ENCODE results near the gene KCND3.

KCND3 gene

DNA sequence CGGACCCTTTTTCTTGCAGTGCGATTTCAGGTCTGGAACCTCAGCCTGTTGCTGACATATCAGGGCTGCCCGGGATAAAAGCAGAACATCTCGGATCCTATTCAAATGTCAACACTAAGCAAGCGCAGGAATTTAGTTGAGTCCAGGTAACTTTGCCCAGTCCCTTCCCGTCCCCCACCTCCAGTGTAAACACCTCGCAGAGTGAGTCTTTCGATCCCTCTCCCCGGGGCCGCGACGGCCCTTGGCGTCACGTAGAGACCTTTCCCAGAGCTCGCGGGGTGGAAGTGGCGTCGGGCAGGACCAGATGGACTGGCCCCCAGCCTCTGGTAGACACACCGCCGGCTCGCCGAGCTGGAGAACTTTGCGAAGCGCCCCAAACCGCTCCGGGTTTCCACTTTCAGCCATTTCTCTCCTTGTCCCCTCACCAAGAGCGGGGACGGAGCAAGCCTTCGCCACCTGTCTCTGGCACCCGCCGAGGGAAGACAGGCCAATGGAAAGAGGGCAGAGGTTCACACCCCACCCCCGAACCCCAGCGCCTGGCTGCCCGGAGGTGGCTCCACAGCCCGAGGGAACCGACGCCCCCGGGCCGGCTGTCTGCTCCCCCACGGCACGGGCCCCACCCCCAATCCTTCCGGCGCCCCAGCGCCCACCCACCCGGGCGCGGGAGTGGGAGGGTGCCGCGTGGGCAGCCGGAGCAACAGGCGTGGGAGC, 570 bp downstream of the KCND3 start:
- DNase-seq (ENCODE audit: low spot score), result no peak

GRCh38 chr1:111988377-111988742, 1.1 kb downstream of the KCND3 start:
- no peak for DNase-seq (ENCODE audit: low spot score)

DNA sequence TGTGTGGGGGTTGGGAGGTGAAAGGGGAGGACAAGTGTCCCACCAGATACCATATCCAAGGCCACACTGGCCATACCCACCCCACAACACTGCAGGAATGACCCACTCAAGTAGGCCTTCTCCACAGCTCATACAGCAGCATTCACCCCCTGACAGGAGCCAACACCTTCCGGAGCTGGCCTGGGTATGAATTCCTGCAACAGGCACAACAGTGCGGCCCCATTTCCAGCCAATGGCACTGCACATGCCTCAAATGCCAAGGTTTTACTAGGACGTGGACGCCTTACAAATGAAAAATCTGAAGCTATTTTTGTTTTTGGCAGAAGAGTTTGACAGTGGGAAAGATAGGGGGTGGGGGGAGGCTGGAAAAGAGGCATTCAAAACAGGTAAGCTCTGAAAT, 2.0 kb downstream of the KCND3 start:
- DNase-seq (ENCODE audit: low spot score), result no peak

DNA sequence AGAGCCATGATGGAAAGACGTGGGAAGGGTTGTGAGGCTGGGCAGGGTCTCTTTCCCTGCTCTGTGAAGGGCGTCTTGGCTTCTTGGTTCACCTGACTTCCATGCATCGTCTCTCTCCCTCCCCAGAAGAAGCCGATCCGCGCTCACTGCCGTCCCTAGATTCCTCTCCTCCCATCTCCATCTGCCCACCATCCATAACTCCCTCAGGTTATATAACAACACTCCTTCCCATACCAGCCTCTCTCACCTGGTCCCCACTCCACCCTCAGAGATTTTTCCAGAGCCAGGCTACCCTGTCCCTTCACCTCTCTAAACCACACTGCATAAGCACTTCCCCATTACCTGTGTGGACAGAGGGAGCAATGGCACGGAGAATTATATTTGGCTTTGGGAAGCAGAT, 6.0 kb downstream of the KCND3 start:
- no peak for DNase-seq (ENCODE audit: low spot score)

DNA sequence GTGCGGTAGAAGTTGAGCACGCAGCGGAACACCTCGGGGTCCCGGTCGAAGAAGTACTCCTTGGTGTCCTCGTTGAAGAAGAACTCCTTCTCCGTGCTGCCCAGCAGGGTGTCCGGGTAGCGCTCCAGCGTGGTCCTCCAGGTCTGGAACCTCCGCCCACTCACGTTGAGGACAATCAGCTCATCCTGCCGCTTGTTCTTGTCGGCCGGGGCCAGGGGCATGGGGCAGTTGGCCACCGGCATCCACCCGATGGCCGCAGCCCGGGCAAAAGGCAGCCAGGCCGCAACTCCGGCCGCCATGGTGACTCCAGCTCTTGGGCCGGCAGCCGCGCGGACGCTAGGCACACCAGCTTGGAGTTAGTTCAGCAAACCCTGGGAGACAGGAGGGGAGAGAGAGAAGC, 7.0 kb downstream of the KCND3 start:
- DNase-seq (ENCODE audit: low spot score), result no peak

DNA sequence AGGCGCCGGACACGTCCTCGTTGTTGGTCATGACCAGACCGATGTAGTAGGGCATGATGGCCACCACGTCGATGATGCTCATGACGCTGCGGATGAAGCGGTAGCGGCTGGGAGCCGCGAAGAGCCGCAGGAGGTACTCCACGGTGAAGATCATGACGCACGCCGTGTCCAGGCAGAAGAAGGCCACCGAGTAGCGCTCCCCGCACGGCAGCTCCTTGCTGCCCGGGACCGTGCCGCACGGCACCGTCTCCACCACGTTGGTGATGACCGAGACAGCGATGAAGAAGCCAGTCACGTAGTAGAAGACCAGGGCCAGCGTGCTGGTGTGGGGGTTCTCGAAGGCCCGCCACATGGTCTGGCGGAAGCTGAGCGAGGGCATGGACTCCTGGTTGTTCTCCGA, 7.6 kb downstream of the KCND3 start:
- DNase-seq (ENCODE audit: low spot score), result no peak

DNA sequence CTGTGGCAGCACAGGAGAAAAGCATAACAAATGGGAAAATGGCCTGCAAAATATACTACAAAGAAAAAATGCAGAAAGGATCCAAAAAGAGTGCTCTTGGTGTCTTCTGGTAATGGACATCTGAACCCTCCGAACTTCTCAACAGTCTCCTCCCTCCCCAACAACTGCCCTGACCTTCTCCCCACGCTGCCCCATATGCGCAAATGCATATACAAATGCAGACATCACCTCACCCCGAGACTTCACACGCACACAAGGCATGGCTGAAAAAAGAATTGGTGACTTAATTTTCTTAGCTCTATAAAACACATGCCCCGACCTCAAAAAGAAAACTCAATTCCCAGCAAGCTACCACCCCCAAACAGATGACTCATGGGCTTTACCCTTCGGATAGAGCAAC, 8.4 kb downstream of the KCND3 start:
- no peak for DNase-seq (ENCODE audit: low spot score)

GRCh38 chr1:111980686-111981085, 8.8 kb downstream of the KCND3 start:
- no peak for DNase-seq (ENCODE audit: low spot score)

GRCh38 chr1:111978695-111979094, 10.8 kb downstream of the KCND3 start:
- DNase-seq (ENCODE audit: low spot score), result no peak

- DNase-seq (ENCODE audit: low spot score), result no peak
Measured at GRCh38 chr1:111977378-111977777, 12.1 kb downstream of the KCND3 start.

DNA sequence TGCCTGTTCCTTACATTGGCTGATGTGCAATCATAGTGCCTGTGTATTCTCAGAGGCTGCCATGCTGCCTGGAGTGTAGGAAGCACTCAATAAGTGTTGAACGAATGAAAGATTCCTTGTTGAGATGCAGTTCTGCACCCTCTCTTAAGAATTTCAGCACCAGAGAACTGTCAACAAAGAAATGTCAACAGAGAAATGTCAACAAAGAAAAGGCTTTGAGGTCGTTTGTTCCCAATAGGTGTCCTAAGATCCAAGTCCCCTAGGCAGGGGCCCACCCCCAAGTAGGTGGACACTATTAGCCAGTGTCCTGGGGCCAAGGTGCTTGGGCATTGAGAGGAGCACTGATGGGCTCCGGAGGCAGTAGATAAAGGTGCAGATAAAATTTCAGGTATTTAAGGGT, 12.6 kb downstream of the KCND3 start:
- DNase-seq (ENCODE audit: low spot score), result no peak

DNA sequence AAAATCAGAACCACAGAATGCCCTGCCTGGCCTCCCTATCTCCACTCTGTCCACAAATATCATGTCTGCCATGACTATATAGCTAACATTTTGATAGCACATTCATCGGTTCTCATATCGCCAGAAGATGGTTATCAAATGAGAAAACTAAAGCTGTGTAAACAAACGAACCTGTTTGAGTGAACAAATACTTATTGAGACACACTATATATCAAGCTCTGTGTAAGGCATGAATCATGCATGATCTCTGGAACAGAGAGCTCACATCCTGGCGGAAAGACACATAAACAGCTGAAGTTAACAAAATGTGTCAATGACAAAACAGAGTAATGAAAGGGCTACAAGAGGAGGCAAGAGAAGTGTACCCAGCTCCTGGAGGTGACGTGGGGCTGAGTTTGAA, 13.1 kb downstream of the KCND3 start:
- no peak for DNase-seq (ENCODE audit: low spot score)

- DNase-seq (ENCODE audit: low spot score), result no peak
Measured at GRCh38 chr1:111973150-111973790, 16.2 kb downstream of the KCND3 start.

GRCh38 chr1:111971396-111971795, 18.1 kb downstream of the KCND3 start:
- DNase-seq (ENCODE audit: low spot score), result no peak

- DNase-seq (ENCODE audit: low spot score), result no peak
Measured at GRCh38 chr1:111968511-111968910, 21.0 kb downstream of the KCND3 start.

DNA sequence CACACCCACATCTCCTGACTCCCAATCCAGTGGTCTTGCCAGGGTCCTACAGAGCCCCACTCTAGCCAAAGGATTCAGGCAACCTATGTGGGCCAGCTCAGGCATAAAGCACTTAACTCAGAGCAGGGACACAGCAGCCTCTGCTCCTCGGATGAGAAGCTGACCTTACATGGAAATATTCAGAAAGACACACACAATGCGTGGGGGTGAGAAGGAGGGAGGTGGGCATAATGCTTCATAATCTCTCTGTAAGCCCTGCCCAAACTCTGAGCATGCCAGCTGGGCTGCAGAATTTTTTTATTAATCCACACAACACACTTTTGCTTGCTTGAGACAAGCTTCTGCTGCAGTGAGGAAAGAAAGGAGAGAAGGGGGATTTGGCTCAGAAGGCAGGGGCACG, 21.6 kb downstream of the KCND3 start:
- no peak for DNase-seq (ENCODE audit: low spot score)

- DNase-seq (ENCODE audit: low spot score), result no peak
Measured at GRCh38 chr1:111967067-111967690, 22.3 kb downstream of the KCND3 start.

GRCh38 chr1:111965781-111966443, 23.6 kb downstream of the KCND3 start:
- DNase-seq (ENCODE audit: low spot score), result no peak

DNA sequence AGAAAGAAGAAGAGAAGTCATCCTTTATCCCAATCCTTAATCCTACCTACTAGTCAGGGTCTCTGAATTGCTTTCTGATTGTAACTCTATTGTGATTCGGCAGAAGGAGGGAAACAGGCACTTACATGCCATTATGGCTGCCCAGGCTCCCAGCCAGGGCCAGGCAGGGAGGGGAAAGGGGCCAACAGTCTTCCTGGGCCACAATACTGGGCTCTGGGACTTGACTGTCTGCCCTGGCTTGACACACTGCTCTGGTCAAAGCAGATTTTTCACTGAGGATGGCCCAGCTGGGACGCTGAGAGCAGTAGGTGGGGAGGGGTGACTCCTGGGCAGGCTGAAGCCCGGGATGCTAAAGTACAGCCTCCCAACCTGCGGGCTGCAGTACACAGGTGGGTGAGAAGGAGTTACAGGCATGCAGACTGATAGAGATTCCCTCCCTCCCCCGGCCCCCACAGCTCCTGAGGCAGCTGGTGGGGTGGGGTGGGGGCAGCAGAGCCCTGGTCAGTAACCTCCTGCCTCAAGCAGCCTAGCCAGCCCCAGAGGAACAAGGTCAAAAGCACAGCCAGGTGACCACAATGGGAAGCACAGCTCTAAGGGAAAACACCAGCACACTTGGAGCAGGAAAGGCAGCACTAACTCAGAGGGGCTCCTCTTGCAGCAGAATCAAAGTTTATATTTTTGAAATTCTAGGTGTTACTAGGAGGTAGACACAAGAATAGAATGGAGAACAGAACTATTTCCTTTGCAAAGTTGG, 25.3 kb downstream of the KCND3 start:
- DNase-seq (ENCODE audit: low spot score), result no peak

DNA sequence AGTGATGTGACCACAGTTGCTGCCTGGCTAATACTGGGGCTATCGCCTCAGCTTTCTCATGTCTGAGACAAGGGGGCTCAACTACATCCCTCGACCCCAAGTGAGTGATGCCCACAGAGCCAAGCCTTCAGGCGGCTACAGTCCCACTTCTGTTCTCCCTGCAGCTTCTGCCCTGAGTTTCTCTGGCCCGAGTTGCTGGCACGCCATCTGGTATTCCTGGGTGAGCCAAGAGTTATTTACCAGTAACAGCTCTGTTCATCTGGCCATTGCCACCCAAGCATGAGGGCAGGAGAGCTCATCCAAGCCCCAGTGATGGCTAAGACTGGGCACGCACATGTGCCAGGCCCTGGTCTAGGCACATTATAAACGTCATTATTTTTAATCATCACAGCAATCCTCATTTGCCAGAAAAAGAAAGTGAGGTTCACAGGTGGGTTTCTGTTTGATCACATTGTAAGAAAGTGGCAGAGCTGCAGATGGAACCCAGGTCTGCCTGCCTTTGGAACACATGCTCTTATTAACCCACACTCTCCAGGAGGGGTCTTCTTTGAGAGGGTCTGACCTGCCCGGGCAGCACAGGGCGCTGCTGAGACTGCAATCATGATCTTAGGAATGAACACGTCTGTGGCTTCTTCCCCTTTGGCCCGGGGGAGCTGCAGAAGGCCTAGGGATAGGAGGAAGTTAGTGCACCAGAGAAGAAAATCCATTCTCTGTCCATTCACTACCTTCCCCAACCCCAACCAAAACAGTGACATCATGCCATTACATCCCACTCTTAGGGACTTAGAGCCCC, 27.5 kb downstream of the KCND3 start:
- no peak for DNase-seq (ENCODE audit: low spot score)

GRCh38 chr1:111961016-111961415, 28.5 kb downstream of the KCND3 start:
- no peak for DNase-seq (ENCODE audit: low spot score)

DNA sequence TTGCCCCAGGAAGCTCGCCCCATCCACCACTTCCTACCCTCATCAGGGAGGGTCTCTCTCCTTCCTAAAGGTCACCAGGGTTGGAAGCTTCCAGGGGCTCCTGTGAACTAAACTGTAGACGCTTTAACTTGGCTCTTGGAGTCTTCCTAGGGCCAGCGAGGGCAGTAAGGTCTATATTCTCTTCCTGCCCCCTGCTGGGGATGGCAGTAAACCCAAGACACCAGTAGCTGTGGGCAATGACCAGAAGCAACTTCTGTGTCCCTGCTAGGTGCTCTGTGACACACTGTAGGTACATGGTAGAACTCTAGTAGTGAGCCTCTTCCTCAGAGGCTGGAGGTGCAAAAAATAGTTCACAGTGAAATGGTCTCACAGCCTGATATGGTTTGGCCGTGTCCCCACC, 30.0 kb downstream of the KCND3 start:
- DNase-seq (ENCODE audit: low spot score), result no peak

All from CD4-positive, alpha-beta T cell treated with Interleukin-2 at 100 ng/mL for 4 hours (primary cell).